IMR-90 (cell line): ENCODE measurements around the gene MICOS13. TPM values are rescaled to one million over a fixed set of nuclear protein-coding genes. Genes with fewer than 3 reads are reported as not detected.

Source experiments
- ATAC-seq: fragments of 200-7000 bp; cut with Tn5 transposase; 2 replicates; pipeline ENCODE4 v1.9.1; 2020; ENCODE audit warnings: low read depth, mild to moderate bottlenecking, moderate library complexity
- BruUV-seq: library from RNA; stranded (reverse); fragments of 400-500 nt; replicated peaks from 2 replicates; lab custom pipeline; 2021; lab: Mats Ljungman, UMichigan
- CTCF ChIA-PET: fragments of 300-600 bp; formaldehyde crosslinking; extraction: SDS; loops from one replicate; lab custom pipeline; 2021; ENCODE audit warnings: antibody characterized with exemption; lab: Yijun Ruan, JAX
- POLR2A ChIA-PET: fragments of 300-600 bp; sonication (Branson Sonifier 250); formaldehyde crosslinking; loops from one replicate; lab custom pipeline; 2022; ENCODE audit warnings: antibody characterized with exemption; ENCODE audit not compliant: unreplicated experiment; lab: Charles Lee
- DNase-seq: peaks from one replicate; pipeline ENCODE4 v3.0.0; 2013
- H2AFZ ChIP-seq: replicated peaks from 2 replicates; pipeline ENCODE3; 2013; ENCODE audit warnings: low read length, mild to moderate bottlenecking; ENCODE audit not compliant: poor library complexity
- H2AK5ac ChIP-seq: 2 replicates; pipeline ENCODE4 v1.6.1; 2013; ENCODE audit warnings: low read depth, low read length, inconsistent platforms
- H2AK9ac ChIP-seq: replicated peaks from 2 replicates; pipeline ENCODE3; 2013; ENCODE audit warnings: mild to moderate bottlenecking, low read depth, low read length, moderate library complexity; ENCODE audit not compliant: poor library complexity
- H2BK120ac ChIP-seq: 2 replicates; pipeline ENCODE4 v1.6.1; 2013; ENCODE audit warnings: low read depth, low read length, inconsistent platforms
- H2BK15ac ChIP-seq: 3 replicates; pipeline ENCODE4 v1.6.1; 2013; ENCODE audit warnings: low read depth, low read length, inconsistent platforms
- H2BK20ac ChIP-seq: 2 replicates; pipeline ENCODE4 v1.6.1; 2013; ENCODE audit warnings: low read depth, mild to moderate bottlenecking, inconsistent platforms, low read length, moderate library complexity
- H2BK5ac ChIP-seq: 2 replicates; pipeline ENCODE4 v1.6.1; 2013; ENCODE audit warnings: mild to moderate bottlenecking, low read depth, low read length, inconsistent platforms; ENCODE audit not compliant: poor library complexity, severe bottlenecking
- H3K14ac ChIP-seq: replicated peaks from 2 replicates; pipeline ENCODE4 v1.6.1; 2013; ENCODE audit warnings: low read depth, low read length, inconsistent platforms
- H3K18ac ChIP-seq: 2 replicates; pipeline ENCODE4 v1.6.1; 2013; ENCODE audit warnings: low read depth, low read length, control low read depth
- H3K23ac ChIP-seq: 2 replicates; pipeline ENCODE4 v1.6.1; 2013; ENCODE audit warnings: low read depth, low read length, inconsistent platforms
- H3K27ac ChIP-seq: 2 replicates; pipeline ENCODE4 v1.5.1; 2013; ENCODE audit warnings: mild to moderate bottlenecking, control low read depth, low read length; ENCODE audit not compliant: insufficient read depth
- H3K27me3 ChIP-seq: 2 replicates; pipeline ENCODE4 v1.6.1; 2013; ENCODE audit warnings: low read length; ENCODE audit not compliant: control insufficient read depth, insufficient read depth
- H3K36me3 ChIP-seq: 2 replicates; pipeline ENCODE4 v1.6.1; 2013; ENCODE audit warnings: low read length, mixed read lengths; ENCODE audit not compliant: control insufficient read depth, insufficient read depth
- H3K4ac ChIP-seq: 2 replicates; pipeline ENCODE4 v1.6.1; 2013; ENCODE audit warnings: low read depth, low read length, inconsistent platforms
- H3K4me1 ChIP-seq: 2 replicates; pipeline ENCODE4 v1.6.1; 2013; ENCODE audit warnings: low read length, mixed read lengths; ENCODE audit not compliant: control insufficient read depth, insufficient read depth
- H3K4me2 ChIP-seq: 2 replicates; pipeline ENCODE4 v1.6.1; 2013; ENCODE audit warnings: low read depth, mild to moderate bottlenecking, control low read depth, low read length, moderate library complexity
- H3K4me3 ChIP-seq: 2 replicates; pipeline ENCODE4 v1.5.1; 2013; ENCODE audit warnings: low read depth, mild to moderate bottlenecking, control low read depth, low read length, moderate library complexity; ENCODE audit not compliant: insufficient read depth
- H3K56ac ChIP-seq: 2 replicates; pipeline ENCODE4 v1.6.1; 2013; ENCODE audit warnings: low read length, inconsistent platforms; ENCODE audit not compliant: insufficient read depth; ENCODE audit errors: extremely low read depth
- H3K79me1 ChIP-seq, 2 experiments: 2 replicates each; pipeline ENCODE4 v1.6.1; 2013; ENCODE audit warnings: low read length in 2 of 2, inconsistent platforms in 1 of 2, low read depth in 1 of 2
- H3K9ac ChIP-seq: 2 replicates; pipeline ENCODE4 v1.6.1; 2013; ENCODE audit warnings: low read depth, low read length, control low read depth
- H3K9me1 ChIP-seq: 2 replicates; pipeline ENCODE4 v1.6.1; 2013; ENCODE audit warnings: low read length, inconsistent platforms; ENCODE audit not compliant: insufficient read depth
- H3K9me3 ChIP-seq: 2 replicates; pipeline ENCODE4 v1.6.1; 2013; ENCODE audit warnings: low read length; ENCODE audit not compliant: control insufficient read depth, insufficient read depth
- H4K20me1 ChIP-seq: 2 replicates; pipeline ENCODE4 v1.6.1; 2013; ENCODE audit warnings: low read length, inconsistent platforms; ENCODE audit not compliant: insufficient read depth
- H4K5ac ChIP-seq: 2 replicates; pipeline ENCODE4 v1.6.1; 2013; ENCODE audit warnings: mild to moderate bottlenecking, low read depth, low read length, control low read depth
- H4K8ac ChIP-seq, 2 experiments: 2 replicates each; pipeline ENCODE4 v1.6.1; 2013; ENCODE audit warnings: low read depth in 2 of 2, low read length in 2 of 2, control low read depth in 1 of 2, inconsistent platforms in 1 of 2
- H4K91ac ChIP-seq: 2 replicates; pipeline ENCODE4 v1.6.1; 2013; ENCODE audit warnings: low read depth, low read length, inconsistent platforms; ENCODE audit not compliant: insufficient read depth
- CEBPB ChIP-seq: IDR thresholded peaks from 2 replicates; pipeline ENCODE4 v1.6.1; 2012; ENCODE audit warnings: low read depth, low read length, improper control_type of control experiment
- ELK1 ChIP-seq: fragments of 150-350 bp; IDR thresholded peaks from 2 replicates; pipeline ENCODE4 v1.6.1; 2016; ENCODE audit warnings: low read depth, mild to moderate bottlenecking, low read length, moderate library complexity, borderline replicate concordance
- WGBS, 2 experiments: methylation state at CpG; one replicate each; pipeline versions ENCODE4 v1.1.5 to v1.1.7; 2013; ENCODE audit warnings: missing lambda C conversion rate in 2 of 2; ENCODE audit not compliant: insufficient read length in 1 of 2; ENCODE audit errors: extremely low coverage in 2 of 2; 5-methylcytosine and 5-hydroxymethylcytosine counted together
- dilution Hi-C: fragments of 300-500 bp; cut with HindIII; formaldehyde crosslinking; loops from one replicate; pipeline ENCODE4 v1.14.3; 2018; ENCODE audit warnings: low sequenced_read_pairs; ENCODE audit not compliant: unreplicated experiment
- in situ Hi-C: fragments of 300-500 bp; cut with MboI; formaldehyde crosslinking; loops from 3 replicates; pipeline ENCODE4 v1.14.3; 2019; ENCODE audit warnings: low sequenced_read_pairs, inconsistent platforms, mixed read lengths
- intact Hi-C: fragments of 100-400 bp; cut with micrococcal nuclease; formaldehyde crosslinking; loops from 2 replicates; pipeline ENCODE4 v1.10.0; 2022
- polyA plus RNA-seq, 3 experiments: library from polyadenylated mRNA; depleted of rRNA; stranded (reverse); fragments of >200 nt; gene quantifications; 2 replicates each; pipeline ENCODE4 v1.2.3, GENCODE V29; 2012; ENCODE audit warnings: low replicate concordance in 1 of 3
- total RNA-seq: library from RNA; depleted of rRNA; stranded (reverse); fragments of >200 nt; gene quantifications from 2 replicates; pipeline ENCODE4 v1.2.3, GENCODE V29; 2012

MICOS13 gene
- total and polyA plus RNA-seq, 2 of the 4 experiments (the other 2 are of a cell fraction) = 14.5 to 48.9 TPM

- peak; percentile 50; the same call in 1 of the 2 replicates for TF ChIP-seq CEBPB
- no peak for TF ChIP-seq ELK1
- Histone ChIP-seq H3K18ac (no peak overlapping the region), H3K4me1 (peaks cover 8% of the 10 kb centered on the region), H3K9ac (no peak overlapping the region), H3K14ac (no peak overlapping the region), H3K4ac (no peak overlapping the region), H3K79me1 (peaks cover 30 to 75% of the 10 kb centered on the region in 2 experiments), H4K91ac (no peak overlapping the region), H2BK20ac (no peak overlapping the region), H2BK5ac (no peak overlapping the region), H3K27me3 (no peaks in the 10 kb centered on the region), H2AK5ac (no peak overlapping the region), H2AK9ac (no peak overlapping the region), H2BK15ac (no peak overlapping the region), H2BK120ac (no peak overlapping the region), H2AFZ (no peak overlapping the region), H3K4me2 (no peak overlapping the region), H4K5ac (no peak overlapping the region), H3K56ac (no peak overlapping the region), H3K9me1 (peaks cover 28% of the 10 kb centered on the region), H3K4me3 (no peak overlapping the region), H4K20me1 (peaks cover 77% of the 10 kb centered on the region), H3K9me3 (no peaks in the 10 kb centered on the region), H4K8ac (no peak overlapping the region), H3K23ac (no peak overlapping the region), H3K36me3 (peaks cover 38% of the 10 kb centered on the region), H3K27ac (no peak overlapping the region)
- in situ Hi-C loops (no loop called here), dilution Hi-C loops (no loop called here), intact Hi-C loops (no loop called here)
- WGBS, 2 experiments = 100% methylated on average over 1 of the region's 2 CpGs; no CpG with 5 or more reads in 1 of the 2 experiments
- no peak for DNase-seq
- no peak for ATAC-seq
- POLR2A ChIA-PET = no interaction called here
- CTCF ChIA-PET = interaction anchor here (1.0 kb wide), 1 partner anchor 11 kb away, joined by 3 read pairs; no protein-coding TSS in a partner anchor
- BruUV-seq = no TSS peak
Measured at GRCh38 chr19:5642204-5642603, 38.1 kb downstream of the MICOS13 start.
